ENCODE measurements around the gene CUL4B.

CUL4B gene

GRCh38 chrX:120556251-120556650, 4.5 kb downstream of the CUL4B start:
- TF ChIP-seq CTCF (IDR thresholded peaks at IDR 0.05) = no peak

GRCh38 chrX:120549483-120550452, 11.0 kb downstream of the CUL4B start:
- no peak for TF ChIP-seq CTCF (IDR thresholded peaks at IDR 0.05)

DNA sequence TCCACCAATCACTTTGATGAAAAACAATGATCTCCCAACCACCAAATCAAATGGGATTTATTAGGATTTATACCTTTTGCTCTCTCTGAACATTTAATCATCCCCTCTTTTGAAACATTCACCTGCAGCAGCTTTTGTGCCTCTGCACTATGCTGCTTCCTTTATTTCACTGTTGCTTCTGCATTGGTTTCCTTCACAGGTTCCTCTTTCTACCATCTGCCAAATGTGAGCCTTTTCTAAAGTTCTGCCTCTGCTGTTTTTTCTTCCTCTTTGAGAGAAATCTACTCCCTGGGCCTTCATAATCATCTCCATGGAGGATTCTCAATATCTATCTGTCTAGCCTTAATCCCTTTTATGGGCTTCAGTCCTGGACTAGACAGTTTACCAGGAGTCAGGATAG, 24.7 kb downstream of the CUL4B start:
- TF ChIP-seq CTCF (IDR thresholded peaks at IDR 0.05) = no peak

- TF ChIP-seq CTCF (IDR thresholded peaks at IDR 0.05) = no peak
Observed at GRCh38 chrX:120534413-120535205, 26.2 kb downstream of the CUL4B start.

GRCh38 chrX:120522820-120523219, 37.9 kb downstream of the CUL4B start:
- TF ChIP-seq CTCF (IDR thresholded peaks at IDR 0.05) = no peak

DNA sequence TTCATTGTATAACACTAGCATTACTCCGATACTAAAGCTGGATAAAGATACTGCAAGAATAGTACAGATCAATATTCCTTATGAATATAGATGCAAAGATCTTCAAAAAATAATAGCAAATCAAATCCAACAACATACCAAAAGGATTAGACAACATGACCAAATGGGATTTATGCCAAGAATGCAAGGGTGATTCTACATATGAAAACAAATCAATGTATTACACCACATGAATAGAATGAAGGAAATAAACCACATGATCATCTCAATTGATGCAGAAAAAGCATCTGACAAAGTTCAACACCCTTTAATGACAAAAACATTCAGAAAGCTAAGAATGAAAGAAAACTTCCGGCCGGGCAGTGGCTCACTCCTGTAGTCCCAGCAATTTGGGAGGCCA, 42.8 kb downstream of the CUL4B start:
- no peak for TF ChIP-seq CTCF (IDR thresholded peaks at IDR 0.05)

GRCh38 chrX:120514236-120514635, 46.5 kb downstream of the CUL4B start:
- TF ChIP-seq CTCF (IDR thresholded peaks at IDR 0.05) = peak; percentile 41; the same call in 1 of the 2 replicates

All from LNCAP (cell line).